Measurements from ENCODE around the gene ZNF654. TPM values are rescaled to one million over a fixed set of nuclear protein-coding genes. Genes with fewer than 3 reads are reported as not detected.
A peak's percentile ranks its signal among the peaks of the same experiment; 100 is the strongest.

Gene ZNF654
- total and polyA plus RNA-seq, 8 donors: 1.7 to 11.0 (median 5.1) TPM

GRCh38 chr3:88142094-88142624, 83.1 kb downstream of the ZNF654 start:
- Histone ChIP-seq H3K27me3 (no peaks in the 10 kb centered on the region), H3K4me1 (no peaks in the 10 kb centered on the region), H3K9me3 (no peaks in the 10 kb centered on the region), H3K27ac (no peak overlapping the region), H3K4me3 (no peak overlapping the region), H3K36me3 (peaks cover 0 to 13% (median 0%) of the 10 kb centered on the region in 3 donors)
- 20 to 30% methylated on average over 3 of the region's 3 CpGs for WGBS, 2 donors
- intact Hi-C loops (cut with DNase I): no loop called here
- ATAC-seq: peak in 1 of 4 donors; percentile 26
- DNase-seq: no peak
- FAIRE-seq: no peak
- TF ChIP-seq, protein P1, sequence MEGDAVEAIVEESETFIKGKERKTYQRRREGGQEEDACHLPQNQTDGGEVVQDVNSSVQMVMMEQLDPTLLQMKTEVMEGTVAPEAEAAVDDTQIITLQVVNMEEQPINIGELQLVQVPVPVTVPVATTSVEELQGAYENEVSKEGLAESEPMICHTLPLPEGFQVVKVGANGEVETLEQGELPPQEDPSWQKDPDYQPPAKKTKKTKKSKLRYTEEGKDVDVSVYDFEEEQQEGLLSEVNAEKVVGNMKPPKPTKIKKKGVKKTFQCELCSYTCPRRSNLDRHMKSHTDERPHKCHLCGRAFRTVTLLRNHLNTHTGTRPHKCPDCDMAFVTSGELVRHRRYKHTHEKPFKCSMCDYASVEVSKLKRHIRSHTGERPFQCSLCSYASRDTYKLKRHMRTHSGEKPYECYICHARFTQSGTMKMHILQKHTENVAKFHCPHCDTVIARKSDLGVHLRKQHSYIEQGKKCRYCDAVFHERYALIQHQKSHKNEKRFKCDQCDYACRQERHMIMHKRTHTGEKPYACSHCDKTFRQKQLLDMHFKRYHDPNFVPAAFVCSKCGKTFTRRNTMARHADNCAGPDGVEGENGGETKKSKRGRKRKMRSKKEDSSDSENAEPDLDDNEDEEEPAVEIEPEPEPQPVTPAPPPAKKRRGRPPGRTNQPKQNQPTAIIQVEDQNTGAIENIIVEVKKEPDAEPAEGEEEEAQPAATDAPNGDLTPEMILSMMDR (IDR thresholded peaks at IDR 0.05): no peak

DNA sequence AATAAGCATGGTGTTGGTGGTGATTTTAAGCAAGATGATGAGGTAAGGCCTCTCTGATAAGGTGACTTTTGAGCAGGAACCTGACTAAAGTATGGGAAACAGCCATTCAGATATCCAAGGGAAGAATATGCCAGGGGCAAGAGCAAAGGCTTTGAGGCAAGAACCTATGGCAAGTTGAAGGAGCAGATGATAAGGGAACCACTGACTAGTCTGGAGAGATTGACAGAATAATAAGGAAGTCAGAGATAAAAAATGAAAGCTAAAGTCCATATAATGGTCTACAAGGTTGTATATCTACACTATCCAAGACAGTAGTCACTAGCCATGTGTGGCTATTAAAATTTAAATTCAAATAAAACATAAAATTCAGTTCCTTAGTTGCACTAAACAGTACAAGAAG, 88.2 kb downstream of the ZNF654 start:
- H3K27ac ChIP-seq: no peak overlapping the region
- ATAC-seq: no peak
- no peak overlapping the region for H3K4me3 ChIP-seq
- no peaks in the 10 kb centered on the region for H3K27me3 ChIP-seq
- FAIRE-seq: no peak
- TF ChIP-seq, protein P1 (IDR thresholded peaks at IDR 0.05): no peak
- H3K4me1 ChIP-seq: peaks cover 3 to 17% (median 10%) of the 10 kb centered on the region in 3 donors
- intact Hi-C loops (cut with DNase I): no loop called here
- DNase-seq: no peak
- H3K9me3 ChIP-seq: no peaks in the 10 kb centered on the region
- H3K36me3 ChIP-seq: no peaks in the 10 kb centered on the region

- Histone ChIP-seq H3K9me3 (no peaks in the 10 kb centered on the region), H3K4me1 (peaks cover 3 to 17% (median 10%) of the 10 kb centered on the region in 3 donors), H3K4me3 (peak overlapping the region in 3 of 4 donors; percentile 70 to 83 (median 70)), H3K27me3 (no peaks in the 10 kb centered on the region), H3K27ac (no peak overlapping the region), H3K36me3 (peaks cover 0 to 5% (median 0%) of the 10 kb centered on the region in 3 donors)
- intact Hi-C loops (cut with DNase I): no loop called here
- WGBS, 2 donors: 55 to 71% methylated on average over 17 of the region's 17 CpGs
- ATAC-seq (no peak), FAIRE-seq (no peak), DNase-seq (no peak)
- TF ChIP-seq, protein P1 (IDR thresholded peaks at IDR 0.05): no peak
Observed at GRCh38 chr3:88148651-88149050, 89.6 kb downstream of the ZNF654 start.

DNA sequence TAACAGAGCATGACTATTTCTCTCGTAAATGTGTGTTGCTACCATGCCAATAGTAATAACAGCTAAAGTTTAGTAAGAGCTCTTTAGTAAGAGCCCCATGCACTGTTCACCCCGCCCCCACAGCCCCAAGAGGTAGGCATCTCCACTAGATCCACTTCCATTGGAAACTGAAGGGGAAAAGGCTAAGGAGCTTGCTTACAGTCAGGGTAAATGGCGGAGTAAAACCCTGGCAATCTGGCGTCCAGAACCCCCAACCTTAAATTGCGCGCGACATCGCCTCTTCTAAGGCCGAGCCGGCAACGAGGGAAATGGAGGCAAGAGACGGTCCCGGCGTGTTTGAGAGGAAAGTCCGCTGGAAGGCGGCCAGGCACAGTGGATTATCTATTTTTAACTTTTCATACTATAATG, 90.0 kb downstream of the ZNF654 start:
- Histone ChIP-seq H3K36me3 (peaks cover 0 to 10% (median 0%) of the 10 kb centered on the region in 3 donors), H3K27me3 (no peaks in the 10 kb centered on the region), H3K4me3 (peak overlapping the region; percentile 70 to 83 (median 74)), H3K9me3 (no peaks in the 10 kb centered on the region), H3K27ac (peak overlapping the region; percentile 81 to 97 (median 90)), H3K4me1 (peaks cover 3 to 17% (median 10%) of the 10 kb centered on the region in 3 donors)
- 0% methylated on average over 16 of the region's 16 CpGs for WGBS, 2 donors
- TF ChIP-seq, protein P1 (IDR thresholded peaks at IDR 0.05): no peak
- peak in 2 of 4 donors; percentile 3 to 5 for ATAC-seq
- no peak for FAIRE-seq
- peak in 2 of 6 donors; percentile 14 to 23 for DNase-seq
- intact Hi-C loops (cut with DNase I): no loop called here

Measured in pancreas (tissue), 10 donors.